ENCODE results near the gene KDM2A. TPM values are rescaled to one million over a fixed set of nuclear protein-coding genes. Genes with fewer than 3 reads are reported as not detected.
A peak's percentile ranks its signal among the peaks of the same experiment; 100 is the strongest.

KDM2A gene
- total and polyA plus RNA-seq, 2 of the 13 experiments (the other 11 are each of a cell fraction or from before 2014, with no cell fraction given), result 31.3 to 31.4 TPM

DNA sequence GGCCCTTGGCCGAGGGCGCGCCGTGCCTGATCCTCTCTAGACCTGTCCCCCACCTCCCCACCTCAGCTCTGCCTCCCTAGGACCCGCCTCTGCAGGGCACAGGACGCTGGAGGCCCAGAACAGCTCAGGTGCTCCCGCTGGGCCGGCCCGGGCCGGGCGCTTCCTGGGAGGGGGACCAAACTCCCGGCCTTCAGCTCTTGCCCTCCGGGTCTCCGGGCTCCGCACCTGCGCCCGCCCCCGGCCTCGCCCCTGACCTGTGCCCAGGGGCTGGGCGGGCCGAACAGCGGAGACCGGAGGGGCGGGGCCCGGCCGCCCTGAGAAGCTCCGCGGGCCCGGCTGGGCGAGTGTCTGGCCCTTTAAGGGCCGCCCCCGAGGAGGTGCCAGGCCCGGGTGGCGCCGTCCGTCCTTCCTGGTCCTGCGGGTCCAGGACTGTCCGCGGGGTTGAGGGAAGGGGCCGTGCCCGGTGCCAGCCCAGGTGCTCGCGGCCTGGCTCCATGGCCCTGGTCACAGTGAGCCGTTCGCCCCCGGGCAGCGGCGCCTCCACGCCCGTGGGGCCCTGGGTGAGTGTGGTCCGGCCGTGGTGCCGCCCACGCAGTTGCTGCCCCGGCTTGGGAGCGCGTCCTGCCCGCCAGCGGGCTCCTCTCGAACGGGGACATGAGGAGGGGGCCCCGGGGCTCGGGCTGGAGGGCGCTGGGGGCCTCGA lies 184.2 kb downstream of the KDM2A start, which contains the start of gene SSH3 (continued):
- TF ChIP-seq HNF4G (IDR thresholded peaks at IDR 0.05; ENCODE audit: borderline replicate concordance, low read depth, low read length), result peak; percentile 23; the same call in 1 of the 2 replicates
- 0 out of 2 replicates have a peak, but pooled peaks have one; percentile 22 for TF ChIP-seq HNF4G (CRISPR knock-in tag; IDR thresholded peaks at IDR 0.05; ENCODE audit: borderline replicate concordance, low read depth)
- 0 out of 2 replicates have a peak, but pooled peaks have one; percentile 37 for TF ChIP-seq SATB2 (CRISPR knock-in tag; IDR thresholded peaks at IDR 0.05)
- no peak for TF ChIP-seq HOXA3 (CRISPR knock-in tag; IDR thresholded peaks at IDR 0.05)
- TF ChIP-seq, protein P1, sequence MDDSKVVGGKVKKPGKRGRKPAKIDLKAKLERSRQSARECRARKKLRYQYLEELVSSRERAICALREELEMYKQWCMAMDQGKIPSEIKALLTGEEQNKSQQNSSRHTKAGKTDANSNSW (CRISPR knock-in tag; IDR thresholded peaks at IDR 0.05; ENCODE audit: borderline replicate concordance), result no peak
- TF ChIP-seq ZSCAN31 (CRISPR knock-in tag; IDR thresholded peaks at IDR 0.05; ENCODE audit: low read depth), result 0 out of 2 replicates have a peak, but pooled peaks have one; percentile 40
- 0 out of 2 replicates have a peak, but pooled peaks have one; percentile 35 for TF ChIP-seq NR2C2 (CRISPR knock-in tag; IDR thresholded peaks at IDR 0.05; ENCODE audit: borderline replicate concordance)
- TF ChIP-seq NR2F2 (IDR thresholded peaks at IDR 0.05; ENCODE audit: borderline replicate concordance, low read depth), result no peak
- peak; percentile 34 for TF ChIP-seq HNRNPK (IDR thresholded peaks at IDR 0.05; ENCODE audit: low read depth, low read length, poor library complexity, severe bottlenecking)
- TF ChIP-seq ZMAT3 (CRISPR knock-in tag; conservative IDR thresholded peaks at IDR 0.05), result peak; percentile 23; the same call in 1 of the 2 replicates
- TF ChIP-seq, protein P2, sequence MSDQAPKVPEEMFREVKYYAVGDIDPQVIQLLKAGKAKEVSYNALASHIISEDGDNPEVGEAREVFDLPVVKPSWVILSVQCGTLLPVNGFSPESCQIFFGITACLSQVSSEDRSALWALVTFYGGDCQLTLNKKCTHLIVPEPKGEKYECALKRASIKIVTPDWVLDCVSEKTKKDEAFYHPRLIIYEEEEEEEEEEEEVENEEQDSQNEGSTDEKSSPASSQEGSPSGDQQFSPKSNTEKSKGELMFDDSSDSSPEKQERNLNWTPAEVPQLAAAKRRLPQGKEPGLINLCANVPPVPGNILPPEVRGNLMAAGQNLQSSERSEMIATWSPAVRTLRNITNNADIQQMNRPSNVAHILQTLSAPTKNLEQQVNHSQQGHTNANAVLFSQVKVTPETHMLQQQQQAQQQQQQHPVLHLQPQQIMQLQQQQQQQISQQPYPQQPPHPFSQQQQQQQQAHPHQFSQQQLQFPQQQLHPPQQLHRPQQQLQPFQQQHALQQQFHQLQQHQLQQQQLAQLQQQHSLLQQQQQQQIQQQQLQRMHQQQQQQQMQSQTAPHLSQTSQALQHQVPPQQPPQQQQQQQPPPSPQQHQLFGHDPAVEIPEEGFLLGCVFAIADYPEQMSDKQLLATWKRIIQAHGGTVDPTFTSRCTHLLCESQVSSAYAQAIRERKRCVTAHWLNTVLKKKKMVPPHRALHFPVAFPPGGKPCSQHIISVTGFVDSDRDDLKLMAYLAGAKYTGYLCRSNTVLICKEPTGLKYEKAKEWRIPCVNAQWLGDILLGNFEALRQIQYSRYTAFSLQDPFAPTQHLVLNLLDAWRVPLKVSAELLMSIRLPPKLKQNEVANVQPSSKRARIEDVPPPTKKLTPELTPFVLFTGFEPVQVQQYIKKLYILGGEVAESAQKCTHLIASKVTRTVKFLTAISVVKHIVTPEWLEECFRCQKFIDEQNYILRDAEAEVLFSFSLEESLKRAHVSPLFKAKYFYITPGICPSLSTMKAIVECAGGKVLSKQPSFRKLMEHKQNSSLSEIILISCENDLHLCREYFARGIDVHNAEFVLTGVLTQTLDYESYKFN (CRISPR knock-in tag; conservative IDR thresholded peaks at IDR 0.05), result peak; percentile 37
- TF ChIP-seq ZSCAN29 (CRISPR knock-in tag; conservative IDR thresholded peaks at IDR 0.05), result peak; percentile 47; the same call in 1 of the 2 replicates
- no peak for TF ChIP-seq AFF4 (CRISPR knock-in tag; IDR thresholded peaks at IDR 0.05)
- TF ChIP-seq, protein P3, sequence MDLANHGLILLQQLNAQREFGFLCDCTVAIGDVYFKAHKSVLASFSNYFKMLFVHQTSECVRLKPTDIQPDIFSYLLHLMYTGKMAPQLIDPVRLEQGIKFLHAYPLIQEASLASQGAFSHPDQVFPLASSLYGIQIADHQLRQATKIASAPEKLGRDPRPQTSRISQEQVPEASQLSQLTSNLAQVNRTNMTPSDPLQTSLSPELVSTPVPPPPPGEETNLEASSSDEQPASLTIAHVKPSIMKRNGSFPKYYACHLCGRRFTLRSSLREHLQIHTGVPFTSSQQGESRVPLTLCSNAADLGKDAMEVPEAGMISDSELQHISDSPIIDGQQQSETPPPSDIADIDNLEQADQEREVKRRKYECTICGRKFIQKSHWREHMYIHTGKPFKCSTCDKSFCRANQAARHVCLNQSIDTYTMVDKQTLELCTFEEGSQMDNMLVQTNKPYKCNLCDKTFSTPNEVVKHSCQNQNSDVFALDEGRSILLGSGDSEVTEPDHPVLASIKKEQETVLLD (CRISPR knock-in tag; IDR thresholded peaks at IDR 0.05; ENCODE audit: low read depth), result no peak
- no peak for TF ChIP-seq KDM6A (CRISPR knock-in tag; IDR thresholded peaks at IDR 0.05; ENCODE audit: low read depth)
- TF ChIP-seq ZNF598 (CRISPR knock-in tag; IDR thresholded peaks at IDR 0.05; ENCODE audit: borderline replicate concordance), result peak; percentile 56; the same call in 1 of the 2 replicates
- TF ChIP-seq MAZ (IDR thresholded peaks at IDR 0.05; ENCODE audit: borderline replicate concordance, low read depth, low read length), result peak; percentile 78
- TF ChIP-seq MAZ (CRISPR knock-in tag; IDR thresholded peaks at IDR 0.05; ENCODE audit: low read depth), result peak; percentile 96
